ENCODE data around the gene UBALD1. TPM values are rescaled to one million over a fixed set of nuclear protein-coding genes. Genes with fewer than 3 reads are reported as not detected.

Gene UBALD1
- total and polyA plus RNA-seq, 10 of the 15 experiments (the other 5 are each of a cell fraction or from before 2014, with no cell fraction given): 0.05 to 32.7 (median 5.1) TPM

DNA sequence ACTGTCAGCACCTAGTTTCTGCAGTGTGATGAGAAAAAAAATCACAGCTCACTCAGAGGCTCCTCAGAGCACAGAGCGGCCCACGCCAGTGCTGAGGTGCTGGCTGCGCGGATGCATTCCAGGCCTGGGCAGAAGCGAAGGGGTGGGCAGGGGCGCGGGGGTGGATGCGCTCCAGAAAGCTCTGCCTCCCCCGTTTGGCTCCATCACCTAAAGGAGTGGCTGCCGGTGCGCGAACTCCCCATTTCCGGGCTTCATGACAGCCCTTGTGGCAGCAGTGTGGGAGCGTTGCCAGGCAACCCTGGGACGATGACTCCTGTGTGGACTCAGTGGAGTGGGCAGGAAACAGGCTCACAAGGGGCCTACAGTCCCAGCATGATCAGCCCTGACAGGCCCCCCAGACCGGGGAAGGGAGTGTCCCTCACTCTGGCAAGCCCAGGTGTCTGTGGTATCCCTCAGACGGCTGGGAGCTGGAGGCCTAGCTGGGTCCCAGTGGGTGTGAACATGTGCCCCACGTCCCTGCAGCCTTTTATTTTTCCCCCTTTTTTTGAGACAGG lies 45.8 kb upstream of the UBALD1 start:
- H2AFZ ChIP-seq (ENCODE audit: control insufficient read depth, low read depth, low read length): no peak overlapping the region
- peaks cover 16% of the 10 kb centered on the region for H3K4me1 ChIP-seq (ENCODE audit: control insufficient read depth, insufficient read depth, low read length)
- no peaks in the 10 kb centered on the region for H4K20me1 ChIP-seq (ENCODE audit: control insufficient read depth, insufficient read depth)
- in situ Hi-C loops (cut with MboI): no loop called here
- TF ChIP-seq EGR1 (IDR thresholded peaks at IDR 0.05; ENCODE audit: borderline replicate concordance in 1 of 2, low read depth in 2 of 2, low read length in 2 of 2) (peak in 1 of 2 experiments; percentile 88; a peak in 2 of 3 replicates), POLR2A (IDR thresholded peaks at IDR 0.05; ENCODE audit: low read depth, low read length) (peak; percentile 16; the same call in 1 of the 2 replicates), SREBF1 (IDR thresholded peaks at IDR 0.05; ENCODE audit: low read length) (no peak)
- no peaks in the 10 kb centered on the region for H3K9me3 ChIP-seq (replicated peaks; ENCODE audit: control insufficient read depth, insufficient read depth, low read length)
- SMC1A ChIA-PET (ENCODE audit: uncharacterized antibody, unreplicated experiment): no interaction called here
- intact Hi-C loops (cut with micrococcal nuclease; ENCODE audit: unreplicated experiment): no loop called here
- no TSS peak for BruUV-seq (replicated peaks)
- no peak overlapping the region for H3K9ac ChIP-seq (ENCODE audit: control insufficient read depth, insufficient read depth, low read length)
- RAD21 ChIA-PET (ENCODE audit: unreplicated experiment): no interaction called here
- no peak for DNase-seq (ENCODE audit: low read depth, low spot score)
- no peak for ATAC-seq
- H3K4me3 ChIP-seq: no peak overlapping the region
- POLR2A ChIA-PET: no interaction called here
- no peak for FAIRE-seq
- no peaks in the 10 kb centered on the region for H3K27me3 ChIP-seq (replicated peaks in 1 of 2; ENCODE audit: control insufficient read depth in 2 of 2, insufficient read depth in 2 of 2, low read length in 1 of 2)
- H3K79me2 ChIP-seq (ENCODE audit: control insufficient read depth, insufficient read depth, low read length): no peaks in the 10 kb centered on the region
- H3K27ac ChIP-seq (ENCODE audit: control insufficient read depth, insufficient read depth): no peak overlapping the region
- H3K4me2 ChIP-seq (ENCODE audit: control insufficient read depth, insufficient read depth): no peak overlapping the region
- 67% methylated on average over 12 of the region's 18 CpGs for WGBS (ENCODE audit: insufficient coverage, insufficient replicate concordance, low lambda C conversion rate, missing lambda C conversion rate)
- peaks cover 12 to 24% of the 10 kb centered on the region in 2 experiments; a peak in 3 of 4 replicates for H3K36me3 ChIP-seq (ENCODE audit: control insufficient read depth in 2 of 2, insufficient read depth in 2 of 2, low read length in 1 of 2)
- CTCF ChIA-PET: no interaction called here

DNA sequence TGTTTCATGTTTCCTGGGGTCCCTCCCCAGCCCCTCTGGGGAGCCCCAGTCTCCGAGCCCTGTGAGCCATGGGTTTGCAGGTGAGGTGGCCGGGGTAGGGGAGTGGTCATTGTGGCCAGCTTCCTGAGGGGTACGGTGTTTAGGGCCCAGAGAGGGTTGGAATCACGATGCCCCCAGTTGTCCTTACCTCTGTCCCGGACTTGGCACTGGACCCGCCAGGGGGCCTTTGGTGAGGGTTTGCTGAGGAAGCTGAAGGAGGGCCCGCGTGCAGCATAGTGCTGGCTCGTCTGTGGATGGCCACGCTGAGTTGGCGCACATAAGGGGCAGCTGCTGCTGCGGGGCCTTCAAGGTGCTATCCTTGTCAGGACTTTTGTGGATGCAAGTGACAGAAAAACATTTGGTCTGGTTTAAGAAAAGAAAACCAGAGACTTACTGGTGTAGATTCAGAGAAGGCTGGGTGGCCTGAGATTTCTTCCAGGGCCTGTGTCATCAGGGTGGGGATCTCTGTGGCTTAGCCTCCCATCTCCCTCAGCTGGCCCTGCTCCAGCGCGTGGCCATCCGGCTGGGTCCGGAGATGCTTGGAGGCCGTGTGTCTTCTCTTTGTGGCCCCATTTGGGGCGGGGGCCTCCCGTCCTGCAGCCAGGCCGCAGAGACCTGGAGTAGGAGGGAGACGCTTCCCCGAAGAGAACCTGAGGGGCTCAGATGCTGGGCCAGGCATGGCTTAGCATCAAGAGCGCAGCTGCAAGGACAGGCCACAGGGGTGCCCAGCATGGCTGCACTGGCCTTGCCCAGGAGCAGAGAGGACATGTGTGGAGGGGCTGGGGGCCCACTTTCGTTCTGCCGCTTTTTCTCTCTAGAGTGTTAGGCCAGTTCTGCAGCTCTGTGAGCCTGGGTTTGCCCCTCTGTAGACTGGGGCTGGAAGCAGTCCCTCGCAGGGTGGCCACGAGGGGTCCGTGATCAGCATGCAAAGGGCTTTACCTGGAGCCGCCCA lies 45.0 kb upstream of the UBALD1 start:
- Histone ChIP-seq H3K79me2 (ENCODE audit: control insufficient read depth, insufficient read depth, low read length) (no peaks in the 10 kb centered on the region), H3K36me3 (ENCODE audit: control insufficient read depth in 2 of 2, insufficient read depth in 2 of 2, low read length in 1 of 2) (peaks cover 14 to 28% of the 10 kb centered on the region in 2 experiments; a peak in 3 of 4 replicates), H3K4me2 (ENCODE audit: control insufficient read depth, insufficient read depth) (no peak overlapping the region), H3K27ac (ENCODE audit: control insufficient read depth, insufficient read depth) (no peak overlapping the region), H4K20me1 (ENCODE audit: control insufficient read depth, insufficient read depth) (no peaks in the 10 kb centered on the region), H3K9me3 (replicated peaks; ENCODE audit: control insufficient read depth, insufficient read depth, low read length) (no peaks in the 10 kb centered on the region), H3K27me3 (replicated peaks in 1 of 2; ENCODE audit: control insufficient read depth in 2 of 2, insufficient read depth in 2 of 2, low read length in 1 of 2) (no peaks in the 10 kb centered on the region), H2AFZ (ENCODE audit: control insufficient read depth, low read depth, low read length) (no peak overlapping the region), H3K9ac (ENCODE audit: control insufficient read depth, insufficient read depth, low read length) (no peak overlapping the region), H3K4me3 (no peak overlapping the region), H3K4me1 (ENCODE audit: control insufficient read depth, insufficient read depth, low read length) (peaks cover 9% of the 10 kb centered on the region)
- CTCF ChIA-PET: no interaction called here
- intact Hi-C loops (cut with micrococcal nuclease; ENCODE audit: unreplicated experiment): no loop called here
- in situ Hi-C loops (cut with MboI): no loop called here
- POLR2A ChIA-PET: no interaction called here
- WGBS (ENCODE audit: insufficient coverage, insufficient replicate concordance, low lambda C conversion rate, missing lambda C conversion rate): 97% methylated on average over 28 of the region's 29 CpGs
- BruUV-seq (replicated peaks): TSS peak; percentile 13
- DNase-seq (ENCODE audit: low read depth, low spot score) (no peak), FAIRE-seq (no peak), ATAC-seq (no peak)
- RAD21 ChIA-PET (ENCODE audit: unreplicated experiment): no interaction called here
- SMC1A ChIA-PET (ENCODE audit: uncharacterized antibody, unreplicated experiment): no interaction called here
- TF ChIP-seq TCF7 (IDR thresholded peaks at IDR 0.05; ENCODE audit: borderline replicate concordance) (no peak), IKZF2 (IDR thresholded peaks at IDR 0.05) (no peak), POLR2AphosphoS5 (IDR thresholded peaks at IDR 0.05; ENCODE audit: low read length) (no peak), SMARCA5 (IDR thresholded peaks at IDR 0.05) (no peak), MTA2 (IDR thresholded peaks at IDR 0.05; ENCODE audit: low read depth) (no peak), ZZZ3 (IDR thresholded peaks at IDR 0.05; ENCODE audit: control insufficient read depth, insufficient read length, low read depth) (no peak), NR2C1 (IDR thresholded peaks at IDR 0.05) (no peak), RCOR1 (conservative IDR thresholded peaks at IDR 0.05; ENCODE audit: low read depth, low read length) (no peak)
- TF ChIP-seq, protein P1, sequence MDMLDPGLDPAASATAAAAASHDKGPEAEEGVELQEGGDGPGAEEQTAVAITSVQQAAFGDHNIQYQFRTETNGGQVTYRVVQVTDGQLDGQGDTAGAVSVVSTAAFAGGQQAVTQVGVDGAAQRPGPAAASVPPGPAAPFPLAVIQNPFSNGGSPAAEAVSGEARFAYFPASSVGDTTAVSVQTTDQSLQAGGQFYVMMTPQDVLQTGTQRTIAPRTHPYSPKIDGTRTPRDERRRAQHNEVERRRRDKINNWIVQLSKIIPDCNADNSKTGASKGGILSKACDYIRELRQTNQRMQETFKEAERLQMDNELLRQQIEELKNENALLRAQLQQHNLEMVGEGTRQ (IDR thresholded peaks at IDR 0.05; ENCODE audit: borderline replicate concordance, low read depth, low read length): no peak
- TF ChIP-seq, protein P2, sequence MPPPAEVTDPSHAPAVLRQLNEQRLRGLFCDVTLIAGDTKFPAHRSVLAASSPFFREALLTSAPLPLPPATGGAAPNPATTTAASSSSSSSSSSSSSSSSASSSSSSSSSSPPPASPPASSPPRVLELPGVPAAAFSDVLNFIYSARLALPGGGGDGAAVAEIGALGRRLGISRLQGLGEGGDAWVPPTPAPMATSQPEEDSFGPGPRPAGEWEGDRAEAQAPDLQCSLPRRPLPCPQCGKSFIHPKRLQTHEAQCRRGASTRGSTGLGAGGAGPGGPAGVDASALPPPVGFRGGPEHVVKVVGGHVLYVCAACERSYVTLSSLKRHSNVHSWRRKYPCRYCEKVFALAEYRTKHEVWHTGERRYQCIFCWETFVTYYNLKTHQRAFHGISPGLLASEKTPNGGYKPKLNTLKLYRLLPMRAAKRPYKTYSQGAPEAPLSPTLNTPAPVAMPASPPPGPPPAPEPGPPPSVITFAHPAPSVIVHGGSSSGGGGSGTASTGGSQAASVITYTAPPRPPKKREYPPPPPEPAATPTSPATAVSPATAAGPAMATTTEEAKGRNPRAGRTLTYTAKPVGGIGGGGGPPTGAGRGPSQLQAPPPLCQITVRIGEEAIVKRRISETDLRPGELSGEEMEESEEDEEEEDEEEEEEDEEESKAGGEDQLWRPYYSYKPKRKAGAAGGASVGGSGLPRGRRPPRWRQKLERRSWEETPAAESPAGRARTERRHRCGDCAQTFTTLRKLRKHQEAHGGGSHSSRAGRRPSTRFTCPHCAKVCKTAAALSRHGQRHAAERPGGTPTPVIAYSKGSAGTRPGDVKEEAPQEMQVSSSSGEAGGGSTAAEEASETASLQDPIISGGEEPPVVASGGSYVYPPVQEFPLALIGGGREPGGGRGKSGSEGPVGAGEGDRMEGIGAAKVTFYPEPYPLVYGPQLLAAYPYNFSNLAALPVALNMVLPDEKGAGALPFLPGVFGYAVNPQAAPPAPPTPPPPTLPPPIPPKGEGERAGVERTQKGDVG (CRISPR knock-in tag; IDR thresholded peaks at IDR 0.05): no peak

Measured in GM12878 (cell line).